ENCODE measurements around the gene ATP5F1D. TPM values are rescaled to one million over a fixed set of nuclear protein-coding genes. Genes with fewer than 3 reads are reported as not detected.

Gene ATP5F1D
- total and polyA plus RNA-seq, 2 of the 13 experiments (the other 11 are each of a cell fraction or from before 2014, with no cell fraction given) = 39.4 to 78.7 TPM

DNA sequence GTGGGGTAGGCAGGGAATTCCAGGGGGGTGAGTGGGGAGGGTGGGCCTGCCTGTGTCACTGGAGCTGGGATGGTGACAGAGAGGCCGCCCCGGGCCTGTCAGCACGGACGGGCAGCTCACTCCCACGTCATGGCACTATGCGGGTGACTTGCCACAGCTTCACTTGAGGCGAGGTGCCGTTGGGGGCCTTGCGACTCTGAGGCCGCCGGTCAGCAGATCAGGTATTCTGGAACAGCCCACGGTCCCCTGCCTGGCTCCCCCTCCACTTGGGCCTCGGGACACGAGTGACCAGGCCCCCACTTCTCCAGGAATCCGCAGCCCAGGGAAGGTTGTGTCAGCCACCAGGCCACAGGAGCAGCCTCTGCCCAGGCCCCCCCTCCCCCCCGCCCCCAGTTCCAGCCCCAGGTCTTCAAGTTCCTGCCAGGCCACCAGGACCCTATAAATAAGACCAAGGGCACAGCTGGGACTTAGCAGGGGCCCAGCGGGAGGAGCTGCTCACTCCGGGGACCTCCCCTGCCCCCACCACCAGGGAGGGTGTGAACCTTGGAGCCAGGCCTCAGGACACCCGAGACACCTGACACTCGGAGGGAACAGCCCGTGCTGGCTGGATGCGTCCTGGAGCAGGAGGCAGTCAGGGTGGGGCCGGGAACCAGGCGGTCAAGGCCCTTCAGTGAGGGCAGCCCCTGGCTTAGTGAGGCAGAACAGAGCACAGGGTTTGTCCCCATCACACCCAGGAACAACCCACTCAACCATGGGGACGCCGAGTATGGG lies 4.1 kb downstream of the ATP5F1D start (continued):
- no peak for TF ChIP-seq CTCF (CRISPR knock-in tag; IDR thresholded peaks at IDR 0.05)
- no peak for TF ChIP-seq ZNF678 (CRISPR knock-in tag; IDR thresholded peaks at IDR 0.05)
- TF ChIP-seq SRY (CRISPR knock-in tag; IDR thresholded peaks at IDR 0.05) = no peak
- TF ChIP-seq ARNTL (CRISPR knock-in tag; IDR thresholded peaks at IDR 0.05) = no peak
- TF ChIP-seq JUNB (CRISPR knock-in tag; IDR thresholded peaks at IDR 0.05; ENCODE audit: borderline replicate concordance) = no peak
- no peak for TF ChIP-seq MIXL1 (CRISPR knock-in tag; IDR thresholded peaks at IDR 0.05)
- no peak for TF ChIP-seq AGO1 (IDR thresholded peaks at IDR 0.05; ENCODE audit: low read depth, low read length, poor library complexity, severe bottlenecking)
- no peak for TF ChIP-seq PREB (CRISPR knock-in tag; IDR thresholded peaks at IDR 0.05)
- TF ChIP-seq ARNT (IDR thresholded peaks at IDR 0.05) = no peak
- no peak for TF ChIP-seq ZNF83 (CRISPR knock-in tag; IDR thresholded peaks at IDR 0.05; ENCODE audit: borderline replicate concordance)
- peak; percentile 65 for TF ChIP-seq HIVEP1 (CRISPR knock-in tag; IDR thresholded peaks at IDR 0.05)
- no peak for TF ChIP-seq NPAS2 (CRISPR knock-in tag; IDR thresholded peaks at IDR 0.05; ENCODE audit: borderline replicate concordance)
- no peak for TF ChIP-seq ZNF562 (CRISPR knock-in tag; IDR thresholded peaks at IDR 0.05; ENCODE audit: borderline replicate concordance)
- TF ChIP-seq CSRNP2 (CRISPR knock-in tag; conservative IDR thresholded peaks at IDR 0.05; ENCODE audit: low read depth) = no peak
- TF ChIP-seq ZBTB46 (CRISPR knock-in tag; IDR thresholded peaks at IDR 0.05; ENCODE audit: borderline replicate concordance) = no peak
- no peak for TF ChIP-seq MAFF (IDR thresholded peaks at IDR 0.05; ENCODE audit: low read depth, low read length)
- TF ChIP-seq ZNF616 (CRISPR knock-in tag; IDR thresholded peaks at IDR 0.05; ENCODE audit: low read depth) = no peak
- TF ChIP-seq TSC22D2 (CRISPR knock-in tag; IDR thresholded peaks at IDR 0.05; ENCODE audit: borderline replicate concordance) = no peak
- no peak for TF ChIP-seq ZNF713 (CRISPR knock-in tag; IDR thresholded peaks at IDR 0.05)
- TF ChIP-seq ZNF33B (CRISPR knock-in tag; IDR thresholded peaks at IDR 0.05) = no peak
- TF ChIP-seq CEBPG (CRISPR knock-in tag; IDR thresholded peaks at IDR 0.05) = no peak
- TF ChIP-seq, protein P1, sequence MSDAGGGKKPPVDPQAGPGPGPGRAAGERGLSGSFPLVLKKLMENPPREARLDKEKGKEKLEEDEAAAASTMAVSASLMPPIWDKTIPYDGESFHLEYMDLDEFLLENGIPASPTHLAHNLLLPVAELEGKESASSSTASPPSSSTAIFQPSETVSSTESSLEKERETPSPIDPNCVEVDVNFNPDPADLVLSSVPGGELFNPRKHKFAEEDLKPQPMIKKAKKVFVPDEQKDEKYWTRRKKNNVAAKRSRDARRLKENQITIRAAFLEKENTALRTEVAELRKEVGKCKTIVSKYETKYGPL (CRISPR knock-in tag; IDR thresholded peaks at IDR 0.05) = no peak
- no peak for TF ChIP-seq NFIC (IDR thresholded peaks at IDR 0.05; ENCODE audit: low read length)
- no peak for TF ChIP-seq RAD51 (IDR thresholded peaks at IDR 0.05; ENCODE audit: borderline replicate concordance)
- no peak; the same call in 1 of the 2 replicates for TF ChIP-seq HDAC2 (CRISPR knock-in tag; IDR thresholded peaks at IDR 0.05)

Measured in HepG2 (cell line).